LNCAP (cell line): Measurements from ENCODE around the gene ALG6.

ENCODE experiments used
- CTCF ChIP-seq: fragments of 450-650 bp; IDR thresholded peaks from 2 replicates; pipeline ENCODE4 v1.5.1; 2017; ENCODE audit warnings: mild to moderate bottlenecking

Gene ALG6

GRCh38 chr1:63321785-63322113, 45.7 kb upstream of the ALG6 start:
- no peak for TF ChIP-seq CTCF

DNA sequence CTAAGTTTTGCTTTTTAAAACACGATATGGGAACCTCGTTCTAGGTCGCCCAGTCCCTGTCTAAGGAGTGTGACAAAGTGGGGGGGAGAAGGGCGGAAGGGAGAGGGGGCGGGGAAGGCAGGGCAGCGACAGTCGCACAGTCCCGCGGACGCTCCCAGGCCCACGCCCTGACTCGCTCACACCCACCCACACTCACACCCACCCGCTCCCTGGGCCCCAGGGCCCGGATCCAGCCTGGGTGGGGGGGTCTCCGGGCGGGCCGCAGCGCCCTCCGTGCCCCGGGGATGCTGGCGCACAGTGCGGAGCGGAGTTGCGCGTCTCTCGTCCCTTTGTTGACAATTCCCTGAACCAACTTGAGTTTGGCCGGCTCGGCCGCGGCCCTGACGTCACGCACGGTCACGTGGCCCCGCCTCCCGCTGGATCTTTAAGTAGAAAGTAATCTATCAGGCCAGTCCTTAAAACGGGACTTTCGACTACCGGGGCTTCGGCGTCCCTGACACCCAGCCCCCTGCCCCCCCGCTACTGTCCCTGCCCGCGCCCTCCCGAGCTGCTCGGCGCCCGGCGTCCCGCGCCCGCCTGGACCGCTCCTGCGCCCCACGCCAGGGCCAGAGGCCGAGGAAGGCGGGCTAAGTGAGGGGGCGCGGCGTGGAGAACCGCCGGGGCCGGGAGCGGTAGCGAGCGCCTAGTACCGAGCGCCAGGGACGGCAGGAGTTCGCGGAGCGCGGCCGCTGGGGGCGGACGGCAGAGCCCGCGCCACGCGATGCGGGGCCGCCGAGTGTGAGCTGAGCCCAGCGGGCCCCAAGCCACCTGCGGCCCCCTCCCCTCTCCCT, 45.1 kb upstream of the ALG6 start, which contains the start of gene FOXD3:
Gene FOXD3, plus strand, starts transcription at position 454 of the 830 bp plus-strand sequence. CDS start 492 bp downstream, outside the sequence.
- TF ChIP-seq CTCF, result no peak

- TF ChIP-seq CTCF, result no peak
Observed at GRCh38 chr1:63322944-63323864, 44.2 kb upstream of the ALG6 start.

GRCh38 chr1:63323865-63324778, 43.3 kb upstream of the ALG6 start:
- no peak for TF ChIP-seq CTCF

- no peak for TF ChIP-seq CTCF
Observed at GRCh38 chr1:63324779-63325119, 42.7 kb upstream of the ALG6 start.

GRCh38 chr1:63325279-63325985, 42.0 kb upstream of the ALG6 start:
- no peak for TF ChIP-seq CTCF
